Measurements from ENCODE around the gene LINC01488.

LINC01488 gene

DNA sequence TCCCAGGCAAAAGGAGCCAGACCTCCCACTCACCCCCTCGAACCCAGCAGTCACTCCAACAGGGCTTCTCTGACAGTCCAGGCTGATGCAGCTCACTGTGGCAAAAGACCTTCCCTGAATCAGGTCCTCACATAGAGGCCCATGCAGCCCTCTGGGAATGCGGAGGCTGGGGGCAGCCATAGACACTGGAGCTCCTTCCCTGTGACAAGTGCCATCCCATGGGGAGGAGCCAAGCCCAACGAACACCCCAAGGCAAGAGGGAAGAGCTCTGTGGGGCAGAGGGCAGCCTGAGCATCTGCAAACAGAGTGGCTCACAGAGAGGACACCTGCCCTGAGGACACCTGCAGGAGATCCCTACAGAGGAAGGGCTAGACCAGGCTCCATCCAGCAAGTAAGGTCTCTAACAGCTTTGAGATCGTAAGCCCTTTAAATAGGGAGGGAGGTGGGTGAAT, at the start of gene LINC01488:
Gene LINC01488 (plus strand): TSS at position 271 of the 452 bp plus-strand sequence.
- Histone ChIP-seq H3K27me3 (ENCODE audit: control insufficient read depth in 1 of 2, insufficient read depth in 2 of 2, low read length in 2 of 2) (no peaks in the 10 kb centered on the region), H3K36me3 (ENCODE audit: insufficient read depth, low read length) (no peaks in the 10 kb centered on the region), H3K9ac (ENCODE audit: low read length) (no peak within 1 kb of the TSS), H3K9me3 (ENCODE audit: low read length) (no peaks in the 10 kb centered on the region), H3K4me1 (ENCODE audit: insufficient read depth, low read length) (no peaks in the 10 kb centered on the region), H3K27ac (ENCODE audit: low read depth, low read length) (no peak within 1 kb of the TSS), H3K4me3 (ENCODE audit: low read depth in 1 of 2, low read length in 2 of 2) (no peak within 1 kb of the TSS)

DNA sequence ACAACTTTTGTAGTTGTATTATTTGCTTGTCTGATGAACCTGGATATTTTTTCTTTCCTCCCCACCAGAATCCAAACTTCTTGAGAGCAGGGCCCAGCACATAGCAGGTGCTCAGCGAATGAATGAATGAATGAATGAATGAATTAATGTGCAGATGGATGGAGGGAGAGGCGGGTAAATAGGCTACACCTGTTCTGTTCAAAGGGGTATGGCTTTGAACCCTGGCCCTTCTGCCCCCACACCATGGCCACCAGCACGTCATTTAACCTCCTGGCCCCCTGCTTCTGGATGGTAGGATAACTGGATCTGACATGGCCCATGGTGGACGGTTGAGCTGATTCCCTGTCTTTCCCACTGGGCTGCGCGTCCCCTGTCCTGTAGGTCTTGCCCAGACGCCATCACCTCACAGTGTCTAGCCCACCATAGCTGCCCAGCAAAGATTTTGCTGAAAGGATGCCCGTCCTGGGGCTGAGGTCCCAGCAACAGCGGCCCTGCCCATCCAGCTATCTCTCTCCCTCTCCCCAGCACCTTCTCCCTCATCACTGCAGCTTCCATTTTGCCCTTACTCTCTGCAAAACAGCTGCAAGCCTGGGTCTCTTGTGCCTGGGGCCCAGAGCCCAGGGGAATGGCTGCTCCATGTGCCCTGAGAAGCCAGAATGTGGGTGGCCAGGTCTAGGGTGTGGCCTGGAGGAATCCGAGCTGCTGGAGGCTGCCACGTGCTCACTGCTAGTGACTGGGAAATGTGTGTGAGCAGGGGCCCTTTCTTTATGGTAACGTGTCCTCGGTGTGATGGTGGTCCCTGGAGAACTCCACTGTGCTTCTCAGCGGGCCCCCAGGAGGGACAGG, 49.3 kb upstream of the LINC01488 start:
- Histone ChIP-seq H3K27me3 (ENCODE audit: control insufficient read depth in 1 of 2, insufficient read depth in 2 of 2, low read length in 2 of 2) (peaks cover 0 to 3% of the 10 kb centered on the region in 2 donors), H3K9me3 (ENCODE audit: low read length) (no peaks in the 10 kb centered on the region), H3K27ac (ENCODE audit: low read depth, low read length) (no peak overlapping the region), H3K4me1 (ENCODE audit: insufficient read depth, low read length) (no peaks in the 10 kb centered on the region), H3K4me3 (ENCODE audit: low read depth in 1 of 2, low read length in 2 of 2) (no peak overlapping the region), H3K9ac (ENCODE audit: low read length) (no peak overlapping the region), H3K36me3 (ENCODE audit: insufficient read depth, low read length) (no peaks in the 10 kb centered on the region)

- Histone ChIP-seq H3K9me3 (ENCODE audit: low read length) (no peaks in the 10 kb centered on the region), H3K27me3 (ENCODE audit: control insufficient read depth in 1 of 2, insufficient read depth in 2 of 2, low read length in 2 of 2) (peaks cover 0 to 3% of the 10 kb centered on the region in 2 donors)
Measured at GRCh38 chr11:69433741-69434140, 47.7 kb upstream of the LINC01488 start.

GRCh38 chr11:69434471-69434931, 47.0 kb upstream of the LINC01488 start:
- no peaks in the 10 kb centered on the region for H3K4me1 ChIP-seq (ENCODE audit: insufficient read depth, low read length)

More at GRCh38 chr11:69433741-69434140, 47.7 kb upstream of the LINC01488 start:
- Histone ChIP-seq H3K4me1 (ENCODE audit: insufficient read depth, low read length) (no peaks in the 10 kb centered on the region), H3K9ac (ENCODE audit: low read length) (no peak overlapping the region), H3K27ac (ENCODE audit: low read depth, low read length) (no peak overlapping the region), H3K36me3 (ENCODE audit: insufficient read depth, low read length) (no peaks in the 10 kb centered on the region), H3K4me3 (ENCODE audit: low read depth in 1 of 2, low read length in 2 of 2) (no peak overlapping the region)

DNA sequence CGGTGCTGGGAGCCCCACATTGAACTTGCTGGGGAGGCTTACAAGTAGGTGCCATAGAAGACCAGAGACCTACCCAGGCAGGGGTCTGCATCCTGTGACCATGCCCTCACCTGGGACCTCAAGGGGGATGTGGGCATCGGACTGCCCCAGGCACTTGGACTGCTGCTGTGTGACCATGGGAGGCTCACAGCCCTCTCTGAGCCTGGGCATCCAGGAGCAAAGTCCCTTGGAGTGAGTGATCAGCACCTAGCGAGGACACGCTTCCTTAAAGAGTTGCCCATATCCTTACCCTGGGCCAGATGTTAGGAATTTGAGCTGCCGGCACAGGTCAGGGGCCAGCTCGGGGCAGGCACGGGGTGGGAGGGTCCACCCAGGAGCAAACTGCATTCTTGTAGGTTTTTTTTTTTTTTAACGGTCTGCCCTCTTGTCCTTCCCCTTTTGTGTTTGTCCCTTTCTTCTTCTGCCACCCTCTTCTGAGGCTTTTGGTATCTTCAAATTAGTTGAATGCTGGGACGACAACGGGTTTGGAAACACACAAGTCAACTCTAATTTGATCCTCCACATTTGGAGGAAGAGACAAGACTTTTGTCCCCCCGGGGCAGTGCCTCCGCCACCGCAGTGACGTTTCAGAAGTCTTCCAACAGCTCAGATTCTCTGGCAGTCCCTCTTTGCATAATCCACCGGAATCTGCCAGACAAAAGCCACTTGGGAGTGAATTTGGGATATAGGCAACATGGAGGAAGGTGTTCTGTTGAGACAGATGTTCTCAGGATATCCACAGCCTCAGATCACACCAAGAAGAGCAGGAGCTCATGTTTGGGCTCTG, 46.1 kb upstream of the LINC01488 start:
- H3K9ac ChIP-seq (ENCODE audit: low read length) = no peak overlapping the region
- H3K4me1 ChIP-seq (ENCODE audit: insufficient read depth, low read length) = no peaks in the 10 kb centered on the region
- no peak overlapping the region for H3K27ac ChIP-seq (ENCODE audit: low read depth, low read length)
- no peaks in the 10 kb centered on the region for H3K9me3 ChIP-seq (ENCODE audit: low read length)
- no peak overlapping the region for H3K4me3 ChIP-seq (ENCODE audit: low read depth in 1 of 2, low read length in 2 of 2)
- no peaks in the 10 kb centered on the region for H3K27me3 ChIP-seq (ENCODE audit: control insufficient read depth in 1 of 2, insufficient read depth in 2 of 2, low read length in 2 of 2)
- no peaks in the 10 kb centered on the region for H3K36me3 ChIP-seq (ENCODE audit: insufficient read depth, low read length)

More at GRCh38 chr11:69434471-69434931, 47.0 kb upstream of the LINC01488 start:
- no peak overlapping the region for H3K9ac ChIP-seq (ENCODE audit: low read length)
- no peaks in the 10 kb centered on the region for H3K9me3 ChIP-seq (ENCODE audit: low read length)
- H3K36me3 ChIP-seq (ENCODE audit: insufficient read depth, low read length) = no peaks in the 10 kb centered on the region
- H3K4me3 ChIP-seq (ENCODE audit: low read depth in 1 of 2, low read length in 2 of 2) = no peak overlapping the region
- H3K27me3 ChIP-seq (ENCODE audit: control insufficient read depth in 1 of 2, insufficient read depth in 2 of 2, low read length in 2 of 2) = peaks cover 0 to 3% of the 10 kb centered on the region in 2 donors
- H3K27ac ChIP-seq (ENCODE audit: low read depth, low read length) = no peak overlapping the region

- Histone ChIP-seq H3K27ac (ENCODE audit: low read depth, low read length) (no peak overlapping the region), H3K27me3 (ENCODE audit: control insufficient read depth in 1 of 2, insufficient read depth in 2 of 2, low read length in 2 of 2) (no peaks in the 10 kb centered on the region), H3K9ac (ENCODE audit: low read length) (no peak overlapping the region), H3K9me3 (ENCODE audit: low read length) (no peaks in the 10 kb centered on the region), H3K4me1 (ENCODE audit: insufficient read depth, low read length) (no peaks in the 10 kb centered on the region), H3K4me3 (ENCODE audit: low read depth in 1 of 2, low read length in 2 of 2) (no peak overlapping the region), H3K36me3 (ENCODE audit: insufficient read depth, low read length) (no peaks in the 10 kb centered on the region)
Measured at GRCh38 chr11:69436041-69436982, 45.2 kb upstream of the LINC01488 start.

GRCh38 chr11:69437001-69437875, 44.2 kb upstream of the LINC01488 start:
- Histone ChIP-seq H3K9ac (ENCODE audit: low read length) (no peak overlapping the region), H3K27ac (ENCODE audit: low read depth, low read length) (no peak overlapping the region)

GRCh38 chr11:69437876-69438205, 43.6 kb upstream of the LINC01488 start:
- no peak overlapping the region for H3K4me3 ChIP-seq (ENCODE audit: low read depth in 1 of 2, low read length in 2 of 2)
- no peaks in the 10 kb centered on the region for H3K27me3 ChIP-seq (ENCODE audit: control insufficient read depth in 1 of 2, insufficient read depth in 2 of 2, low read length in 2 of 2)
- no peaks in the 10 kb centered on the region for H3K36me3 ChIP-seq (ENCODE audit: insufficient read depth, low read length)
- no peak overlapping the region for H3K27ac ChIP-seq (ENCODE audit: low read depth, low read length)
- H3K4me1 ChIP-seq (ENCODE audit: insufficient read depth, low read length) = peaks cover 5% of the 10 kb centered on the region
- no peak overlapping the region for H3K9ac ChIP-seq (ENCODE audit: low read length)
- no peaks in the 10 kb centered on the region for H3K9me3 ChIP-seq (ENCODE audit: low read length)

More at GRCh38 chr11:69437001-69437875, 44.2 kb upstream of the LINC01488 start:
- no peaks in the 10 kb centered on the region for H3K9me3 ChIP-seq (ENCODE audit: low read length)
- H3K27me3 ChIP-seq (ENCODE audit: control insufficient read depth in 1 of 2, insufficient read depth in 2 of 2, low read length in 2 of 2) = no peaks in the 10 kb centered on the region
- H3K36me3 ChIP-seq (ENCODE audit: insufficient read depth, low read length) = no peaks in the 10 kb centered on the region
- H3K4me3 ChIP-seq (ENCODE audit: low read depth in 1 of 2, low read length in 2 of 2) = no peak overlapping the region
- no peaks in the 10 kb centered on the region for H3K4me1 ChIP-seq (ENCODE audit: insufficient read depth, low read length)

DNA sequence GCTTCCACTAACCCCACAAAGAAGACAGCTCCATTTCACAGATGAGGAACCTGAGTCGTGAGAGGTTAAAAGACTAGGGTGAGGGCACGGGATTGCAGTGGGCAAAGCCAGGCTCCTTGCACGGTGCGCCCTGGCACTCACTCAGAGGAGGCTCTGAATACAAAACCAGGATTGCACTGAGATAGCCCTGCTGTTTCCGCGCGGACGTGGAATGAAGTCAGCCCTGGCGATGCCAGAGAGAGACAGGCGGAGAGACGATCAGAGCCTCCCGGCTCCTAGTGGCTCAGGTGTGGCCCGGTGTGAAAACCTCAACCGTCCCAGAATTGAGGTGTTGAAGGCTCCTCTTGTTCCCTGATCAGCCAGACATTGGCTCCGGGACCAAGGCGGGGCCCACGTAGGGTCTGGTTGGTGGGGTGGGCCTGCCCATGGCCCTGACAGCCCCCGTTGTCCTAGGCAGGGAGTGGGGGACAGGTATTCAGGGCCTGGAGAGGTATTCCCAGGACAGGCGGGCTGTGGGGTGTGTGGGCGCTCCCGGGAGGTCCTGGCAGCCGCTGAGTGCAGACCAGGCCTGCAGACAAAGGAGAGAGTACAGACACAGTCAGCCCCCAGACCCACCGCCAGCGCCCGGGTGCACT, 43.1 kb upstream of the LINC01488 start:
- Histone ChIP-seq H3K27me3 (ENCODE audit: control insufficient read depth in 1 of 2, insufficient read depth in 2 of 2, low read length in 2 of 2) (no peaks in the 10 kb centered on the region), H3K27ac (ENCODE audit: low read depth, low read length) (no peak overlapping the region), H3K4me3 (ENCODE audit: low read depth in 1 of 2, low read length in 2 of 2) (no peak overlapping the region), H3K36me3 (ENCODE audit: insufficient read depth, low read length) (no peaks in the 10 kb centered on the region), H3K4me1 (ENCODE audit: insufficient read depth, low read length) (peaks cover 9% of the 10 kb centered on the region), H3K9me3 (ENCODE audit: low read length) (no peaks in the 10 kb centered on the region), H3K9ac (ENCODE audit: low read length) (no peak overlapping the region)

GRCh38 chr11:69439127-69439526, 42.3 kb upstream of the LINC01488 start:
- no peaks in the 10 kb centered on the region for H3K9me3 ChIP-seq (ENCODE audit: low read length)
- H3K9ac ChIP-seq (ENCODE audit: low read length) = no peak overlapping the region
- H3K4me3 ChIP-seq (ENCODE audit: low read depth in 1 of 2, low read length in 2 of 2) = no peak overlapping the region
- no peaks in the 10 kb centered on the region for H3K27me3 ChIP-seq (ENCODE audit: control insufficient read depth in 1 of 2, insufficient read depth in 2 of 2, low read length in 2 of 2)
- no peak overlapping the region for H3K27ac ChIP-seq (ENCODE audit: low read depth, low read length)
- peaks cover 14% of the 10 kb centered on the region for H3K4me1 ChIP-seq (ENCODE audit: insufficient read depth, low read length)
- no peaks in the 10 kb centered on the region for H3K36me3 ChIP-seq (ENCODE audit: insufficient read depth, low read length)
